ENCODE data around the gene ARSB.
"Not testable (repeated sequence)": the region's sequence is repeated elsewhere in the genome, so short reads cannot be mapped to it uniquely, and the experiment has no call there.

ARSB gene

GRCh38 chr5:78746021-78746770 lies 238.9 kb downstream of the ARSB start:
- DNase-seq: no peak

- no peak for DNase-seq
Observed at GRCh38 chr5:78744951-78745534, 240.1 kb downstream of the ARSB start.

GRCh38 chr5:78741019-78741418 lies 244.1 kb downstream of the ARSB start:
- DNase-seq: no peak

GRCh38 chr5:78738693-78739300 lies 246.3 kb downstream of the ARSB start:
- DNase-seq: no peak

GRCh38 chr5:78738104-78738503 lies 247.0 kb downstream of the ARSB start:
- DNase-seq: no peak

- DNase-seq: no peak
Observed at GRCh38 chr5:78735834-78736463, 249.2 kb downstream of the ARSB start.

- DNase-seq: no peak
Observed at GRCh38 chr5:78734950-78735349, 250.2 kb downstream of the ARSB start.

GRCh38 chr5:78734094-78734845 lies 250.8 kb downstream of the ARSB start:
- no peak for DNase-seq

- not testable (repeated sequence) for DNase-seq
Observed at GRCh38 chr5:78732721-78733120, 252.4 kb downstream of the ARSB start.

- DNase-seq: no peak
Observed at GRCh38 chr5:78731884-78732283, 253.2 kb downstream of the ARSB start.

GRCh38 chr5:78730300-78731094 lies 254.6 kb downstream of the ARSB start:
- no peak for DNase-seq

GRCh38 chr5:78727786-78728761 lies 257.0 kb downstream of the ARSB start:
- DNase-seq: no peak

Data from fibroblast of skin of scalp (primary cell).